PC-3 (cell line): Measurements from ENCODE around the gene SEMA5A. TPM values are rescaled to one million over a fixed set of nuclear protein-coding genes. Genes with fewer than 3 reads are reported as not detected.

Experiments used
- ATAC-seq: fragments of 200-7000 bp; cut with Tn5 transposase; 2 replicates; pipeline ENCODE4 v1.9.1; 2020; ENCODE audit warnings: mild to moderate bottlenecking, moderate library complexity
- BruUV-seq: library from RNA; stranded (reverse); fragments of 400-500 nt; replicated peaks from 2 replicates; lab custom pipeline; 2021; lab: Mats Ljungman, UMichigan
- CTCF ChIA-PET: fragments of 300-600 bp; sonication (Branson Sonifier 250); formaldehyde crosslinking; loops from one replicate; lab custom pipeline; 2022; ENCODE audit warnings: antibody characterized with exemption; lab: Charles Lee
- POLR2A ChIA-PET: fragments of 300-600 bp; sonication (Branson Sonifier 250); formaldehyde crosslinking; loops from one replicate; lab custom pipeline; 2022; ENCODE audit warnings: antibody characterized with exemption; ENCODE audit not compliant: unreplicated experiment; lab: Charles Lee
- DNase-seq: peaks from one replicate; pipeline ENCODE4 v3.0.0-alpha.2; 2015
- H2AFZ ChIP-seq: fragments of 300-600 bp; sonication (generic); 2 replicates; pipeline ENCODE4 v1.6.0; 2016; ENCODE audit warnings: antibody characterized with exemption, low read length
- H3F3A ChIP-seq: fragments of 300-600 bp; sonication (generic); one replicate; pipeline ENCODE4 v1.6.0; 2017; ENCODE audit warnings: antibody characterized with exemption, low read length, control low read depth, mild to moderate bottlenecking; ENCODE audit not compliant: unreplicated experiment
- H3K27ac ChIP-seq: fragments of 300-600 bp; sonication (generic); 2 replicates; pipeline ENCODE4 v1.5.1; 2016; ENCODE audit warnings: mild to moderate bottlenecking, low read length
- H3K27me3 ChIP-seq: fragments of 300-600 bp; sonication (generic); 2 replicates; pipeline ENCODE4 v1.6.1; 2016; ENCODE audit warnings: low read length, mixed read lengths
- H3K36me3 ChIP-seq: fragments of 300-600 bp; sonication (generic); 2 replicates; pipeline ENCODE4 v1.6.1; 2016; ENCODE audit warnings: low read depth, mixed run types, low read length, mixed read lengths
- H3K4me1 ChIP-seq: fragments of 300-600 bp; sonication (generic); 2 replicates; pipeline ENCODE4 v1.5.1; 2016; ENCODE audit warnings: low read length; ENCODE audit not compliant: insufficient read depth
- H3K4me2 ChIP-seq: fragments of 300-600 bp; sonication (generic); 2 replicates; pipeline ENCODE4 v1.6.0; 2016; ENCODE audit warnings: low read length
- H3K4me3 ChIP-seq: fragments of 300-600 bp; sonication (generic); 2 replicates; pipeline ENCODE4 v1.5.1; 2016; ENCODE audit warnings: mild to moderate bottlenecking, low read length, mixed read lengths
- H3K79me2 ChIP-seq: fragments of 300-600 bp; sonication (generic); 2 replicates; pipeline ENCODE4 v1.6.1; 2017; ENCODE audit warnings: low read length, mixed read lengths
- H3K9ac ChIP-seq: fragments of 300-600 bp; sonication (generic); 2 replicates; pipeline ENCODE4 v1.6.0; 2016; ENCODE audit warnings: mild to moderate bottlenecking, low read length
- H3K9me2 ChIP-seq: fragments of 300-600 bp; sonication (generic); replicated peaks from 2 replicates; pipeline ENCODE4 v1.6.1; 2016; ENCODE audit warnings: mixed run types, low read length, mixed read lengths
- H3K9me3 ChIP-seq: fragments of 300-600 bp; sonication (generic); 2 replicates; pipeline ENCODE4 v1.6.1; 2016; ENCODE audit warnings: low read length, mixed read lengths
- H4K20me1 ChIP-seq: fragments of 300-600 bp; sonication (generic); 2 replicates; pipeline ENCODE4 v1.6.1; 2016; ENCODE audit warnings: low read length, mixed read lengths
- CTCF ChIP-seq: fragments of 300-600 bp; sonication (generic); conservative IDR thresholded peaks from 2 replicates; pipeline ENCODE4 v1.5.1; 2017; ENCODE audit warnings: antibody characterized with exemption, low read depth, mild to moderate bottlenecking, low read length
- EZH2 ChIP-seq: fragments of 300-600 bp; sonication (generic); IDR thresholded peaks from one replicate; pipeline ENCODE4 v1.6.1; 2017; ENCODE audit warnings: antibody characterized with exemption, mild to moderate bottlenecking, low read length; ENCODE audit not compliant: unreplicated experiment
- EZH2phosphoT487 ChIP-seq: fragments of 300-600 bp; sonication (generic); IDR thresholded peaks from 2 replicates; pipeline ENCODE4 v1.6.1; 2018; ENCODE audit warnings: mild to moderate bottlenecking, antibody characterized with exemption, low read length, borderline replicate concordance
- intact Hi-C: fragments of 100-400 bp; cut with micrococcal nuclease; formaldehyde crosslinking; loops from 2 replicates; pipeline ENCODE4 v1.9.0; 2023
- total RNA-seq: library from RNA; depleted of rRNA; stranded (reverse); fragments of >200 nt; gene quantifications from 2 replicates; pipeline ENCODE4 v1.2.3, GENCODE V29; 2014

Gene SEMA5A
- total RNA-seq, 1 experiment from 2014 or later, result 4.4 TPM

- intact Hi-C loops, result no loop called here
- Histone ChIP-seq H3K9me2 (no peaks in the 10 kb centered on the region), H3K79me2 (no peaks in the 10 kb centered on the region), H2AFZ (no peak overlapping the region), H3K36me3 (no peaks in the 10 kb centered on the region), H3K4me2 (no peak overlapping the region), H3K9ac (no peak overlapping the region), H3K4me3 (no peak overlapping the region), H3F3A (no peaks in the 10 kb centered on the region), H3K27me3 (no peaks in the 10 kb centered on the region), H3K9me3 (no peaks in the 10 kb centered on the region), H4K20me1 (no peaks in the 10 kb centered on the region), H3K4me1 (peaks cover 10% of the 10 kb centered on the region), H3K27ac (no peak overlapping the region)
- BruUV-seq, result no TSS peak
- CTCF ChIA-PET, result no interaction called here
- DNase-seq (no peak), ATAC-seq (no peak)
- no peak for TF ChIP-seq EZH2phosphoT487
- TF ChIP-seq CTCF, result no peak
- TF ChIP-seq EZH2, result no peak
- POLR2A ChIA-PET, result no interaction called here
Observed at GRCh38 chr5:9445826-9446388, 100.0 kb downstream of the SEMA5A start.

GRCh38 chr5:9444346-9444745 lies 101.5 kb downstream of the SEMA5A start:
- ChIA-PET CTCF (no interaction called here), POLR2A (no interaction called here)
- H3K9me3 ChIP-seq, result no peaks in the 10 kb centered on the region

GRCh38 chr5:9441610-9442009 lies 104.3 kb downstream of the SEMA5A start:
- Histone ChIP-seq H3K4me3 (no peak overlapping the region), H3K79me2 (no peaks in the 10 kb centered on the region), H3K4me1 (peaks cover 48% of the 10 kb centered on the region), H2AFZ (0 out of 2 replicates have a peak overlapping the region, but pooled peaks have one; percentile 0), H3K27ac (peak overlapping the region; percentile 93), H3K9me2 (no peaks in the 10 kb centered on the region), H3K36me3 (no peaks in the 10 kb centered on the region), H3K4me2 (no peak overlapping the region), H3K9ac (no peak overlapping the region; the same call in 1 of the 2 replicates), H3K27me3 (no peaks in the 10 kb centered on the region), H3F3A (peaks cover 21% of the 10 kb centered on the region), H4K20me1 (no peaks in the 10 kb centered on the region), H3K9me3 (no peaks in the 10 kb centered on the region)
- TF ChIP-seq CTCF, result no peak
- no peak for TF ChIP-seq EZH2phosphoT487
- TF ChIP-seq EZH2, result no peak
- intact Hi-C loops, result loop anchor here (5.0 kb wide), 3 partner anchors 54 to 101 kb away; no protein-coding TSS in a partner anchor
- peak; percentile 33 for DNase-seq
- ChIA-PET POLR2A (no interaction called here), CTCF (no interaction called here)
- no peak for ATAC-seq
- no TSS peak for BruUV-seq

More at GRCh38 chr5:9444346-9444745, 101.5 kb downstream of the SEMA5A start:
- peaks cover 11% of the 10 kb centered on the region for H3F3A ChIP-seq
- H3K9me2 ChIP-seq, result no peaks in the 10 kb centered on the region
- no TSS peak for BruUV-seq
- H3K36me3 ChIP-seq, result no peaks in the 10 kb centered on the region
- no peaks in the 10 kb centered on the region for H3K79me2 ChIP-seq
- H3K27ac ChIP-seq, result no peak overlapping the region
- no peak overlapping the region for H3K9ac ChIP-seq
- ATAC-seq, result no peak
- intact Hi-C loops, result loop anchor here (5.0 kb wide), 3 partner anchors 53 to 98 kb away; no protein-coding TSS in a partner anchor
- TF ChIP-seq EZH2, result no peak
- no peak overlapping the region for H3K4me2 ChIP-seq
- H3K4me3 ChIP-seq, result no peak overlapping the region
- peaks cover 26% of the 10 kb centered on the region for H3K4me1 ChIP-seq
- no peak for DNase-seq
- no peaks in the 10 kb centered on the region for H4K20me1 ChIP-seq
- no peak overlapping the region for H2AFZ ChIP-seq
- H3K27me3 ChIP-seq, result no peaks in the 10 kb centered on the region
